CD14-positive monocyte (primary cell): ENCODE measurements around the gene BEND2. TPM values are rescaled to one million over a fixed set of nuclear protein-coding genes. Genes with fewer than 3 reads are reported as not detected.

Experiments used
- DNase-seq, 3 donors: peaks; one replicate each; pipeline ENCODE4 v3.0.0-alpha.2; 2011 to 2022
- H2AFZ ChIP-seq: 2 replicates; pipeline ENCODE4 v1.6.0; 2012; ENCODE audit warnings: mild to moderate bottlenecking, low read depth, low read length, inconsistent platforms; ENCODE audit not compliant: insufficient read depth, poor library complexity, severe bottlenecking
- H3K27ac ChIP-seq, 2 donors: 1 replicate in 1 of 2; 2 replicates in 1 of 2; pipeline ENCODE4 v1.5.1; 2012 to 2013; ENCODE audit warnings: low read length in 2 of 2, control low read depth in 1 of 2, inconsistent platforms in 1 of 2, low read depth in 1 of 2, mild to moderate bottlenecking in 1 of 2
- H3K27me3 ChIP-seq, 2 donors: one replicate each; pipeline versions ENCODE4 v1.6.0 to v1.6.1; 2011 to 2013; ENCODE audit warnings: low read length in 2 of 2; ENCODE audit not compliant: control insufficient read depth in 2 of 2, insufficient read depth in 2 of 2
- H3K36me3 ChIP-seq, 2 donors: replicated peaks in 1 of 2; 1 replicate in 1 of 2; 2 replicates in 1 of 2; pipeline versions ENCODE4 v1.5.1 to v1.6.1; 2012 to 2013; ENCODE audit warnings: low read length in 2 of 2, control low read depth in 1 of 2, inconsistent platforms in 1 of 2, mild to moderate bottlenecking in 1 of 2; ENCODE audit not compliant: insufficient read depth in 2 of 2, control insufficient read depth in 1 of 2
- H3K4me1 ChIP-seq, 2 donors: 1 replicate in 1 of 2; 2 replicates in 1 of 2; pipeline versions ENCODE4 v1.5.1 to v1.6.1; 2012 to 2013; ENCODE audit warnings: low read length in 2 of 2, control low read depth in 1 of 2, inconsistent platforms in 1 of 2, mild to moderate bottlenecking in 1 of 2, moderate library complexity in 1 of 2; ENCODE audit not compliant: insufficient read depth in 2 of 2, control insufficient read depth in 1 of 2
- H3K4me2 ChIP-seq: replicated peaks from 2 replicates; pipeline ENCODE3; 2012; ENCODE audit warnings: low read length, moderate library complexity, mild to moderate bottlenecking; ENCODE audit not compliant: poor library complexity, severe bottlenecking; ENCODE audit errors: extremely low read depth
- H3K4me3 ChIP-seq, 3 experiments: fragments of 200-600 bp in 1 of 3; sonication (generic) in 1 of 3; replicated peaks in 1 of 3; 1 replicate in 2 of 3; 2 replicates in 1 of 3; pipeline ENCODE4 v1.5.1; 2011 to 2013; ENCODE audit warnings: low read length in 3 of 3, mild to moderate bottlenecking in 3 of 3, control low read depth in 2 of 3, low read depth in 2 of 3, inconsistent platforms in 1 of 3, moderate library complexity in 1 of 3
- H3K79me2 ChIP-seq: 2 replicates; pipeline ENCODE4 v1.6.0; 2012; ENCODE audit warnings: mild to moderate bottlenecking, control low read depth, inconsistent platforms, low read length, moderate library complexity; ENCODE audit not compliant: insufficient read depth
- H3K9ac ChIP-seq: 2 replicates; pipeline ENCODE4 v1.6.0; 2017; ENCODE audit warnings: low read length, mild to moderate bottlenecking; ENCODE audit not compliant: insufficient read depth, poor library complexity, severe bottlenecking
- H3K9me3 ChIP-seq, 2 donors: replicated peaks in 1 of 2; 1 replicate in 1 of 2; 2 replicates in 1 of 2; pipeline versions ENCODE4 v1.5.1 to v1.6.1; 2012 to 2013; ENCODE audit warnings: low read length in 2 of 2, control low read depth in 1 of 2; ENCODE audit not compliant: control insufficient read depth in 1 of 2, insufficient read depth in 1 of 2
- H4K20me1 ChIP-seq: 2 replicates; pipeline ENCODE4 v1.6.0; 2012; ENCODE audit warnings: mild to moderate bottlenecking, low read length, control low read depth, moderate library complexity; ENCODE audit not compliant: insufficient read depth
- H3K27ac Mint-ChIP-seq, 7 donors: one replicate each; pipeline ENCODE4 v1.8.0; 2020; ENCODE audit warnings: mild to moderate bottlenecking in 7 of 7, mixed read lengths in 7 of 7, moderate library complexity in 6 of 7, inconsistent platforms in 2 of 7
- H3K27me3 Mint-ChIP-seq, 3 donors: one replicate each; pipeline ENCODE4 v1.8.0; 2021 to 2022; ENCODE audit warnings: low read depth in 3 of 3, mild to moderate bottlenecking in 3 of 3, mixed read lengths in 3 of 3, moderate library complexity in 3 of 3, inconsistent platforms in 1 of 3
- H3K36me3 Mint-ChIP-seq, 2 donors: one replicate each; pipeline ENCODE4 v1.8.0; 2020; ENCODE audit warnings: mixed read lengths in 2 of 2, inconsistent platforms in 1 of 2, mild to moderate bottlenecking in 1 of 2
- H3K4me1 Mint-ChIP-seq: one replicate; pipeline ENCODE4 v1.8.0; 2020; ENCODE audit warnings: mild to moderate bottlenecking, mixed read lengths
- H3K4me3 Mint-ChIP-seq, 2 donors: one replicate each; pipeline ENCODE4 v1.8.0; 2020; ENCODE audit warnings: mild to moderate bottlenecking in 2 of 2, mixed read lengths in 2 of 2, moderate library complexity in 1 of 2
- H3K9me3 Mint-ChIP-seq, 7 donors: one replicate each; pipeline ENCODE4 v1.8.0; 2020 to 2022; ENCODE audit warnings: mixed read lengths in 7 of 7, mild to moderate bottlenecking in 6 of 7, moderate library complexity in 6 of 7, inconsistent platforms in 2 of 7
- CTCF ChIP-seq: fragments of 200-600 bp; IDR thresholded peaks from one replicate; pipeline ENCODE4 v1.8.0; 2022; ENCODE audit warnings: antibody characterized with exemption, mild to moderate bottlenecking
- WGBS: methylation state at CpG from one replicate; pipeline ENCODE4 v1.1.5; 2013; ENCODE audit warnings: missing lambda C conversion rate; ENCODE audit not compliant: insufficient coverage; 5-methylcytosine and 5-hydroxymethylcytosine counted together
- intact Hi-C, 2 donors: fragments of 100-400 bp; cut with micrococcal nuclease; formaldehyde crosslinking; loops; one replicate each; pipeline versions ENCODE4 v1.15.0 to v1.15.1; 2023
- polyA plus RNA-seq, 3 donors: library from polyadenylated mRNA; depleted of rRNA in 1 of 3; unstranded in 2 of 3; stranded (reverse) in 1 of 3; fragments of 300-500 nt in 2 of 3; fragments of >200 nt in 1 of 3; fragmentation: Illumina TruSeq in 2 of 3; gene quantifications; 1 replicate in 2 of 3; 2 replicates in 1 of 3; pipeline ENCODE4 v1.2.3, GENCODE V29; 2012 to 2021

BEND2 gene
- polyA plus RNA-seq, 3 donors, result 0.04 to 0.14 TPM; not detected in 1

- 33% methylated on average over 2 of the region's 6 CpGs for WGBS
- Histone ChIP-seq H3K9me3 (no peaks in the 10 kb centered on the region), H3K27ac (no peak overlapping the region), H3K4me2 (no peak overlapping the region), H4K20me1 (no peaks in the 10 kb centered on the region), H3K9ac (no peak overlapping the region), H3K79me2 (no peaks in the 10 kb centered on the region), H3K4me3 (no peak overlapping the region), H3K27me3 (no peaks in the 10 kb centered on the region), H2AFZ (no peak overlapping the region), H3K36me3 (no peaks in the 10 kb centered on the region), H3K4me1 (no peaks in the 10 kb centered on the region)
- no peak overlapping the region for H3K4me3 Mint-ChIP-seq
- intact Hi-C loops, result no loop called here
- H3K4me1 Mint-ChIP-seq, result no peaks in the 10 kb centered on the region
- H3K27me3 Mint-ChIP-seq, result peaks cover 0 to 6% (median 0%) of the 10 kb centered on the region in 3 donors
- H3K9me3 Mint-ChIP-seq, result peaks cover 0 to 4% (median 0%) of the 10 kb centered on the region in 7 donors
- H3K36me3 Mint-ChIP-seq, result no peaks in the 10 kb centered on the region
- no peak overlapping the region for H3K27ac Mint-ChIP-seq
- DNase-seq, result no peak
- TF ChIP-seq CTCF, result no peak
Measured at GRCh38 chrX:18146954-18147353, 73.7 kb downstream of the BEND2 start.

- intact Hi-C loops, result no loop called here
- Histone ChIP-seq H3K4me1 (no peaks in the 10 kb centered on the region), H3K9me3 (no peaks in the 10 kb centered on the region), H3K27ac (no peak overlapping the region), H3K36me3 (no peaks in the 10 kb centered on the region), H3K4me2 (no peak overlapping the region), H3K79me2 (no peaks in the 10 kb centered on the region), H3K9ac (no peak overlapping the region), H3K4me3 (no peak overlapping the region), H3K27me3 (no peaks in the 10 kb centered on the region), H4K20me1 (no peaks in the 10 kb centered on the region), H2AFZ (no peak overlapping the region)
- H3K27me3 Mint-ChIP-seq, result peaks cover 0 to 6% (median 0%) of the 10 kb centered on the region in 3 donors
- no CpG with 5 or more reads among the region's 2 CpGs for WGBS
- no peaks in the 10 kb centered on the region for H3K36me3 Mint-ChIP-seq
- H3K4me3 Mint-ChIP-seq, result no peak overlapping the region
- peaks cover 0 to 4% (median 0%) of the 10 kb centered on the region in 7 donors for H3K9me3 Mint-ChIP-seq
- no peaks in the 10 kb centered on the region for H3K4me1 Mint-ChIP-seq
- no peak overlapping the region for H3K27ac Mint-ChIP-seq
- DNase-seq, result no peak
- no peak for TF ChIP-seq CTCF
Measured at GRCh38 chrX:18146009-18146408, 74.7 kb downstream of the BEND2 start.
